Measurements from ENCODE around the gene ZBP1. TPM values are rescaled to one million over a fixed set of nuclear protein-coding genes. Genes with fewer than 3 reads are reported as not detected.

The ZBP1 gene
- total RNA-seq, 4 donors from 2014 or later: 0.08 to 1.7 (median 0.23) TPM

DNA sequence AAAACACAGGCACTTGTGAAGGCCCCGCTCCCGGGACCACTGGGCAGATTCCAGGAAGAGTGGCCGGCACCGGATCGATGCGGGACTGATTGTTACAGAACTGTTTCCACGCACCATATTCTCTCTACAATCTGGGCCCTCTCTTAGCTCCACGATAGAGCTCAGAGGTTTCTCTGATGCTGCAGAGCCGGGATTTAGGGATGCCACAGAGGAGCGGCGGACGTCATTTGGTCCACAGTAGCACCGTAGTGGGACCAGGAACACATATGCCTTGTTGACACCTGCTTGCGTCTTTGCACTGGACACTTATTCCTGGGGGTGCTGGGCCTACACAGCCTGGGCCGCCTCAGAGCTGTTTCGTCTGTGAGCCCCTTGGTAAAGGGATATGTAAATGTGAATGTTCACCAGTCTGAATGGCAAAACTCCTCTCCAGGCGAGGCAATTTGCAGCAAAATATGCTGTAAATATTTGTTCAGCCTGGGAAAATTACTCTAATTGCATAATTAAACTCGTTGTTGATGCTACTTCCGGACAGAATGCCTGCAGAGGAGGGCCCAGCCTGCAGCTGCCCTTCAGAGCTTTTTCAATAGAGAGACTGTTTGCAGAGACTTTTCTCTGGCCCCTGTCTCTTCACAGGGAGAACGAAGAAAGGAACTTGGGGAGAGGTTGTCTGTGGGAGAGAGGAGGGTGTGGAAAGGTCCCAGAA lies 49.9 kb downstream of the ZBP1 start:
- 44 to 76% methylated on average over 4 to 14 of the region's 20 CpGs for WGBS, 2 donors
- Histone ChIP-seq H3K4me1 (no peaks in the 10 kb centered on the region), H3K27ac (no peak overlapping the region), H3K36me3 (no peaks in the 10 kb centered on the region), H3K4me3 (no peak overlapping the region), H3K27me3 (peaks cover 0 to 21% (median 0%) of the 10 kb centered on the region in 4 donors), H3K9me3 (no peaks in the 10 kb centered on the region)
- intact Hi-C loops (cut with DNase I): no loop called here
- no peak for DNase-seq
- TF ChIP-seq, protein P1, sequence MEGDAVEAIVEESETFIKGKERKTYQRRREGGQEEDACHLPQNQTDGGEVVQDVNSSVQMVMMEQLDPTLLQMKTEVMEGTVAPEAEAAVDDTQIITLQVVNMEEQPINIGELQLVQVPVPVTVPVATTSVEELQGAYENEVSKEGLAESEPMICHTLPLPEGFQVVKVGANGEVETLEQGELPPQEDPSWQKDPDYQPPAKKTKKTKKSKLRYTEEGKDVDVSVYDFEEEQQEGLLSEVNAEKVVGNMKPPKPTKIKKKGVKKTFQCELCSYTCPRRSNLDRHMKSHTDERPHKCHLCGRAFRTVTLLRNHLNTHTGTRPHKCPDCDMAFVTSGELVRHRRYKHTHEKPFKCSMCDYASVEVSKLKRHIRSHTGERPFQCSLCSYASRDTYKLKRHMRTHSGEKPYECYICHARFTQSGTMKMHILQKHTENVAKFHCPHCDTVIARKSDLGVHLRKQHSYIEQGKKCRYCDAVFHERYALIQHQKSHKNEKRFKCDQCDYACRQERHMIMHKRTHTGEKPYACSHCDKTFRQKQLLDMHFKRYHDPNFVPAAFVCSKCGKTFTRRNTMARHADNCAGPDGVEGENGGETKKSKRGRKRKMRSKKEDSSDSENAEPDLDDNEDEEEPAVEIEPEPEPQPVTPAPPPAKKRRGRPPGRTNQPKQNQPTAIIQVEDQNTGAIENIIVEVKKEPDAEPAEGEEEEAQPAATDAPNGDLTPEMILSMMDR (IDR thresholded peaks at IDR 0.05): no peak
- no peak for TF ChIP-seq POLR2A (IDR thresholded peaks at IDR 0.05)

DNA sequence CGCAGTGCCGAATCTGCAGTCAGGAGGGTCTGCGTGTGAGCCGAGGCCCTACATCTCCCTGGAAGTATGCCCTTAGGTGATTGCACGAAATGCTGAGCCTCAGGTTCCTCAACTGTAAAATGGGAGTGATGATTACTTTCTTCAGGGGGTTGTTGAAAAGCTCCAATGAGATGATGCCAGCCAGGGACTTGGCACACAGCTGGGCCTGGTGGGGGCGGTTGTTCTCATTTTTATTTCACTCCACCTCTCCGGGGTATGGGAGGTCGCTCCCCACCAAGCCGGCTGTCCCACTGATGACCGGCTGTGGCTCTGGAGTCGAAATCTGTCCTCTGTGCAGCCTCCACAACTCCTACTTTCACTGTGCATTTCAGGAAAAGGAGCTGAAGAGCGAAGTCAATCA lies 51.3 kb downstream of the ZBP1 start:
- no peak overlapping the region for H3K27ac ChIP-seq
- TF ChIP-seq, protein P1 (IDR thresholded peaks at IDR 0.05): no peak
- no peak for TF ChIP-seq POLR2A (IDR thresholded peaks at IDR 0.05)
- WGBS, 2 donors: 88 to 90% methylated on average over 10 to 12 of the region's 12 CpGs
- H3K36me3 ChIP-seq: no peaks in the 10 kb centered on the region
- H3K27me3 ChIP-seq: peaks cover 0 to 7% (median 0%) of the 10 kb centered on the region in 4 donors
- intact Hi-C loops (cut with DNase I): no loop called here
- H3K4me3 ChIP-seq: no peak overlapping the region
- no peaks in the 10 kb centered on the region for H3K9me3 ChIP-seq
- no peaks in the 10 kb centered on the region for H3K4me1 ChIP-seq
- DNase-seq: no peak

DNA sequence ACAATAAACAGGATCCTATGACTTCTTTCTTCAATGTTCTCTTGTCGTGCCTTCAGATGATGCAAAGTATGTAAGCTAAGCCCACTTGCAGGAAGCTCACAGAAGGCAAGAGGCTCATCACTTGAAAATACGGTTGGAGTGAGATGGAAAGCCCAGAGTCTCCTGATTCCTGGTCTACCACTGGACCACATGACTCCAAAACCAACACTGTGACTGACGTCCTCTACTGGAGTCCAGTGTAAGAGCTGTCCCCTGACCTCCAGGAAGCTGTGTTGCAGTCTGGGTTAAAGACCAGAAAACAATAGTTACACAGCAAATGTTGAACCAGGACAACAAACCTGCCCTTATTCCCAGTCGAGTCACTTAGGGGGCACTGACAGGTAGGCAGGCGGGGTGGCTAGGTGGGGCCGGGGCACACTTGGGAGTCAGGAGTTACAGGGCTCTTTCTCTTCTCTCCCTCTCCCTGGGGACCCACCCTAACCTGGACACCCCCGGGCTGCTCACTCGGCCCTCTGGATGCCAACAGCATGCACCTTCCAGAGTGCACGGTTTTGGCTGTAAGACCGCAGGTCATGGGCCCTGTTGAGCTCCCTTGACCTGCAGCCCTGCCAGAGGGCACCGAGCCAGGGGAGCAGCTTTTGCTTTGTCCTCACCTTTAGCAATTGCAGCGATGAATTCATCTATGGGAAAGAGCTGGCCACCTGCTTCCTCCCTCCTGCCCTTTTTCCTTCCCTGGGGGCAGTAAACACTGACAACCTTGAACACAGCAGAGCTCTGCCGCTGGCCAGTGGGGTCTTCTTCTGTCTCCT lies 51.9 kb downstream of the ZBP1 start:
- H3K9me3 ChIP-seq: no peaks in the 10 kb centered on the region
- intact Hi-C loops (cut with DNase I): no loop called here
- no peak for DNase-seq
- no peak overlapping the region for H3K4me3 ChIP-seq
- no peak overlapping the region for H3K27ac ChIP-seq
- peaks cover 0 to 5% (median 0%) of the 10 kb centered on the region in 4 donors for H3K27me3 ChIP-seq
- TF ChIP-seq POLR2A (IDR thresholded peaks at IDR 0.05): no peak
- WGBS, 2 donors: 60 to 63% methylated on average over 4 to 11 of the region's 13 CpGs
- no peaks in the 10 kb centered on the region for H3K36me3 ChIP-seq
- H3K4me1 ChIP-seq: no peaks in the 10 kb centered on the region

DNA sequence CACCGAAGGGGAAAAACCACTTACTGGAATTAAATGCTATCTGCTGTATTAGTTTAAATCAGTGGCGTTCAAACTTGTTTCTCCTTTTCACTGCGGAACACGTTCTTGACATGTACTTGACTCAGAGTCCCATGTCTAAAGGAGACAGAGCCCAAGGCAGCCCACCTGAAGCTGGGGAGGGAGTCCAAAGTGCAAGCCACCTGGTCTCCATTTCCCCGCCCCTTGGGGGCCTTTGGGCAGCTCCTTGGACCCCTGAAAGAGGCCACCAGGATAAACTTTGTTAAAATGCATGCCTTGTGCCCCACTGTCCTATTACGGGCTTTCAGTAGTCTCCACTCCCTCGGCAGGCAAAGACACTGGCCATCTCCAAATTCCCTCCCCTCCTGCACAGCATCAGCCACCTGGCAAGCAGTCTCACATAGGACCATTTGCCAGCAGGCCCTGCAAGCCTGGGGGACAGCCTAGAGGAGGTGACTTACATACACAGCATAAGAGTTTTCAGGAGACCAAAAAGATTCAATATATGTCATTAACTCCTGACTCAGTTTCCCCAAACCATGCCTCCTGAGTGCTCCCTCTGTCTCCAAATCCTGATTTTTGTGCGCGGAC lies 52.7 kb downstream of the ZBP1 start:
- Histone ChIP-seq H3K9me3 (no peaks in the 10 kb centered on the region), H3K4me1 (no peaks in the 10 kb centered on the region), H3K27ac (no peak overlapping the region), H3K27me3 (peaks cover 0 to 5% (median 0%) of the 10 kb centered on the region in 4 donors), H3K4me3 (no peak overlapping the region), H3K36me3 (no peaks in the 10 kb centered on the region)
- DNase-seq: no peak
- WGBS, 2 donors: 51 to 62% methylated on average over 9 of the region's 9 CpGs
- intact Hi-C loops (cut with DNase I): no loop called here
- TF ChIP-seq, protein P1 (IDR thresholded peaks at IDR 0.05): no peak
- TF ChIP-seq POLR2A (IDR thresholded peaks at IDR 0.05): no peak

DNA sequence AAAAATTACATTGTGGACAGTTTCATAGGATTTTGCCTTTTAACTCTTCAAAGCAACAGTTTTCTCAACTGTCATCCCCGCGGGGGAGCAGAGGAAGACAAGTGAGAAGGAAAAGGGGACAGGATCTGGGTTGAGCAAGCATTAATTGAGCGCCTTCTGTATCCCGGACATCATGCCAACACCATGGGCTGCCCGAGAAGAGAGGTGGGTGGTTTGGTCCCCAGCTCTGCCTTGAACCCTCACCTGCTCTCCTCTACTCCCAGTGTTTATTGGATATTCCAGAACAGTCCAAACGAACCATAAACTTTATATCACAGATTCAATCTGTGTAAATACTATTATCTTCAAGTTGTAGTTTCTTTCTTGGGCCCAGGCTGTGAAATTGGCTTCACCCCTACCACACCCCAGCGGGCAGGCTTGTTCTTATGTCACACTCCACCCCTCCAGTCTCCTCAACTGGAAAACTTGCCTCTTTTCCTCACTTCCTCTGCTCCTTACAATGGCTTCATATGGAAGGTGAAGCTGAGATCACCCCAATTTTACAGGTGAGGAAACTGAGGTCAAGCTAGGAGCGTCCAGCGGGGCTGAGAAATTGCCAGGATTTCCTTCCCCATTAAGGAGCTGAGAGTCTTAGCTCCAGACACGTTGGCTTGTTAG lies 53.3 kb downstream of the ZBP1 start:
- Histone ChIP-seq H3K9me3 (no peaks in the 10 kb centered on the region), H3K27me3 (peaks cover 0 to 5% (median 0%) of the 10 kb centered on the region in 4 donors), H3K4me1 (no peaks in the 10 kb centered on the region), H3K27ac (no peak overlapping the region), H3K4me3 (no peak overlapping the region), H3K36me3 (no peaks in the 10 kb centered on the region)
- 57 to 67% methylated on average over 7 to 8 of the region's 10 CpGs for WGBS, 2 donors
- TF ChIP-seq POLR2A (IDR thresholded peaks at IDR 0.05): no peak
- TF ChIP-seq, protein P1 (IDR thresholded peaks at IDR 0.05): no peak
- DNase-seq: no peak
- intact Hi-C loops (cut with DNase I): no loop called here
